A673 (cell line): ENCODE data around the gene OR51M1. TPM values are rescaled to one million over a fixed set of nuclear protein-coding genes. Genes with fewer than 3 reads are reported as not detected.

Experiments used
- BruUV-seq: library from RNA; stranded (reverse); fragments of 400-500 nt; replicated peaks from 2 replicates; lab custom pipeline; 2021; lab: Mats Ljungman, UMichigan
- CTCF ChIA-PET: fragments of 300-600 bp; sonication (Branson Sonifier 250); formaldehyde crosslinking; loops from one replicate; lab custom pipeline; 2022; ENCODE audit warnings: antibody characterized with exemption; lab: Charles Lee
- POLR2A ChIA-PET: fragments of 300-600 bp; sonication (Branson Sonifier 250); formaldehyde crosslinking; loops from one replicate; lab custom pipeline; 2022; ENCODE audit warnings: antibody characterized with exemption; ENCODE audit not compliant: low non-redundant PET; lab: Charles Lee
- DNase-seq: peaks from one replicate; pipeline ENCODE4 v3.0.0-alpha.2; 2015; ENCODE audit warnings: low spot score
- H3K27ac ChIP-seq: fragments of 200-600 bp; sonication (generic); 2 replicates; pipeline ENCODE4 v1.5.1; 2016; ENCODE audit warnings: mixed run types, low read depth, mild to moderate bottlenecking, mixed read lengths, antibody characterized with exemption, low read length; ENCODE audit not compliant: poor library complexity, severe bottlenecking
- H3K27me3 ChIP-seq: fragments of 200-600 bp; sonication (generic); replicated peaks from 2 replicates; pipeline ENCODE4 v1.6.1; 2017; ENCODE audit warnings: mixed run types, low read depth, mild to moderate bottlenecking, mixed read lengths, antibody characterized with exemption, low read length; ENCODE audit not compliant: insufficient read depth, poor library complexity
- H3K36me3 ChIP-seq: fragments of 200-600 bp; sonication (generic); 2 replicates; pipeline ENCODE4 v1.6.1; 2016; ENCODE audit warnings: mixed run types, mild to moderate bottlenecking, mixed read lengths, antibody characterized with exemption, low read length; ENCODE audit not compliant: insufficient read depth, poor library complexity, severe bottlenecking
- H3K4me1 ChIP-seq: fragments of 200-600 bp; sonication (generic); 2 replicates; pipeline ENCODE4 v1.6.1; 2017; ENCODE audit warnings: mixed run types, mild to moderate bottlenecking, mixed read lengths, antibody characterized with exemption, low read length; ENCODE audit not compliant: insufficient read depth, poor library complexity, severe bottlenecking
- H3K4me3 ChIP-seq: fragments of 200-600 bp; sonication (generic); 2 replicates; pipeline ENCODE4 v1.5.1; 2016; ENCODE audit warnings: low read depth, mixed run types, mild to moderate bottlenecking, mixed read lengths, low read length; ENCODE audit not compliant: poor library complexity, severe bottlenecking
- H3K9me3 ChIP-seq: fragments of 200-600 bp; sonication (generic); 2 replicates; pipeline ENCODE4 v1.6.1; 2016; ENCODE audit warnings: mixed run types, low read depth, mild to moderate bottlenecking, mixed read lengths, antibody characterized with exemption, low read length; ENCODE audit not compliant: poor library complexity, severe bottlenecking
- EZH2 ChIP-seq: fragments of 200-600 bp; sonication (generic); IDR thresholded peaks from 2 replicates; pipeline ENCODE4 v1.6.1; 2017; ENCODE audit warnings: borderline replicate concordance, low read depth, mild to moderate bottlenecking, mixed read lengths, antibody characterized with exemption, low read length; ENCODE audit not compliant: poor library complexity, severe bottlenecking
- intact Hi-C: fragments of 100-400 bp; cut with micrococcal nuclease; formaldehyde crosslinking; loops from one replicate; pipeline ENCODE4 v1.10.0; 2022; ENCODE audit not compliant: unreplicated experiment
- total RNA-seq: library from RNA; stranded (reverse); gene quantifications from 2 replicates; pipeline ENCODE4 v1.2.3, GENCODE V29; 2021
- TF ChIP-seq, protein P1 (sequence below): fragments of 300-800, 200-600 bp; sonication (generic); conservative IDR thresholded peaks from 2 replicates; pipeline ENCODE4 v1.5.1; 2017; ENCODE audit warnings: low read depth, mild to moderate bottlenecking, antibody characterized with exemption, low read length, moderate library complexity, mixed read lengths

OR51M1 gene
- total RNA-seq, 1 experiment from 2014 or later: not detected

GRCh38 chr11:5339771-5340322, 43.8 kb upstream of the OR51M1 start:
- ChIA-PET POLR2A (no interaction called here), CTCF (no interaction called here)
- no TSS peak for BruUV-seq
- Histone ChIP-seq H3K4me3 (no peak overlapping the region), H3K27ac (no peak overlapping the region), H3K27me3 (no peaks in the 10 kb centered on the region), H3K9me3 (no peaks in the 10 kb centered on the region), H3K36me3 (no peaks in the 10 kb centered on the region), H3K4me1 (no peaks in the 10 kb centered on the region)
- intact Hi-C loops: no loop called here
- no peak for TF ChIP-seq EZH2
- TF ChIP-seq, protein P1, sequence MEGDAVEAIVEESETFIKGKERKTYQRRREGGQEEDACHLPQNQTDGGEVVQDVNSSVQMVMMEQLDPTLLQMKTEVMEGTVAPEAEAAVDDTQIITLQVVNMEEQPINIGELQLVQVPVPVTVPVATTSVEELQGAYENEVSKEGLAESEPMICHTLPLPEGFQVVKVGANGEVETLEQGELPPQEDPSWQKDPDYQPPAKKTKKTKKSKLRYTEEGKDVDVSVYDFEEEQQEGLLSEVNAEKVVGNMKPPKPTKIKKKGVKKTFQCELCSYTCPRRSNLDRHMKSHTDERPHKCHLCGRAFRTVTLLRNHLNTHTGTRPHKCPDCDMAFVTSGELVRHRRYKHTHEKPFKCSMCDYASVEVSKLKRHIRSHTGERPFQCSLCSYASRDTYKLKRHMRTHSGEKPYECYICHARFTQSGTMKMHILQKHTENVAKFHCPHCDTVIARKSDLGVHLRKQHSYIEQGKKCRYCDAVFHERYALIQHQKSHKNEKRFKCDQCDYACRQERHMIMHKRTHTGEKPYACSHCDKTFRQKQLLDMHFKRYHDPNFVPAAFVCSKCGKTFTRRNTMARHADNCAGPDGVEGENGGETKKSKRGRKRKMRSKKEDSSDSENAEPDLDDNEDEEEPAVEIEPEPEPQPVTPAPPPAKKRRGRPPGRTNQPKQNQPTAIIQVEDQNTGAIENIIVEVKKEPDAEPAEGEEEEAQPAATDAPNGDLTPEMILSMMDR: no peak
- no peak for DNase-seq

DNA sequence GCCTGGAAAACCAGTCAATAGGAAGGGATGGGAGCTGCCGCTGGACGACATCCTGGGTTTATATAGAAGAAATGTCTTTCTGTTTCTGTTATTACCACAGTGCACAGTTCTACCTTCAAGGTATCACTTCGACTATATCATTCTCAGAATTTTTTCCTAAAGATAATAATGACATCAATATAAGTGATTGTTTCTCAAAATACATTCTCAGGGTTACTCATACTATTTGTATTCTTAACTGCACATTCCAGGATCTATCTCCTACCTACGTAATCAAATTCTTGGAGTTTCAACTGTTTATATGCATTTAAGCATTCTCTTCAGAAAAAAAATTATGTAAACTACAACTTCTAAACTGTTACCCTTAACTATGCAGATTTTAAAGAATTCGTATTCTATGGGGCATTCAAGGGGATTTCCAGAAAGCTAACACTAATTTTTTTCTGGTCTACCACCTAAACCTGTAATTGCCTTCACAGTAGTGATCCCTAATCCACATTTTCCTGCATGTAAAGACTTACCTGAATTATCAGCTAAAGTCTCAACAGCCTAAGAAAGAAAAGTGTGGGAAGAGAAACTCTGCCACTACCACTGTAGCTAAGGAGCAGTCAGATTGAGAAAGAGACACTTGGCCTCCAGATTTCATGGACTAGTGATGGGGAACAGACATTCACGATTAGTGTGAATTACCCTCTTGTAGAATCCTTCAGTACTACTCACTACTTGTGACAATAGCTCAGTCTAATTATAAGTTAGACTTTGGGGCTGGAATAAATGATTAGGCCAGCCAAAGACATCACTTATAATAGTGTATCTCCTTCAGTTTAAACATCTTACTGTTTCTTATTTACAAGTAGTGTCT, 39.9 kb upstream of the OR51M1 start, which contains the start of gene OR51B5:
Gene OR51B5, minus strand, starts transcription at position 51 of the 862 bp plus-strand sequence. Its CDS starts 0 bp downstream, at position 51.
- Histone ChIP-seq H3K9me3 (no peaks in the 10 kb centered on the region), H3K27ac (no peak within 1 kb of the TSS), H3K36me3 (no peaks in the 10 kb centered on the region), H3K4me3 (no peak within 1 kb of the TSS), H3K4me1 (no peaks in the 10 kb centered on the region), H3K27me3 (no peaks in the 10 kb centered on the region)
- intact Hi-C loops: no loop called here
- ChIA-PET POLR2A (interaction anchor here (0.6 kb wide), 1 partner anchor 20 kb away, joined by 9 read pairs; no protein-coding TSS in a partner anchor), CTCF (no interaction called here)
- BruUV-seq: no TSS peak
- no peak for TF ChIP-seq EZH2
- TF ChIP-seq, protein P1: no peak
- DNase-seq: no peak

- Histone ChIP-seq H3K4me3 (no peak overlapping the region), H3K27ac (no peak overlapping the region), H3K27me3 (no peaks in the 10 kb centered on the region), H3K9me3 (no peaks in the 10 kb centered on the region), H3K36me3 (no peaks in the 10 kb centered on the region), H3K4me1 (no peaks in the 10 kb centered on the region)
- BruUV-seq: no TSS peak
- ChIA-PET POLR2A (no interaction called here), CTCF (no interaction called here)
- no peak for DNase-seq
- intact Hi-C loops: no loop called here
- no peak for TF ChIP-seq EZH2
- TF ChIP-seq, protein P1: no peak
These were observed 37.8 kb upstream of the OR51M1 start for GRCh38 chr11:5345831-5346230.
